Measurements from ENCODE around the gene BABAM2. TPM values are rescaled to one million over a fixed set of nuclear protein-coding genes. Genes with fewer than 3 reads are reported as not detected.

BABAM2 gene
- total RNA-seq, 1 experiment from 2014 or later, result 27.1 TPM

DNA sequence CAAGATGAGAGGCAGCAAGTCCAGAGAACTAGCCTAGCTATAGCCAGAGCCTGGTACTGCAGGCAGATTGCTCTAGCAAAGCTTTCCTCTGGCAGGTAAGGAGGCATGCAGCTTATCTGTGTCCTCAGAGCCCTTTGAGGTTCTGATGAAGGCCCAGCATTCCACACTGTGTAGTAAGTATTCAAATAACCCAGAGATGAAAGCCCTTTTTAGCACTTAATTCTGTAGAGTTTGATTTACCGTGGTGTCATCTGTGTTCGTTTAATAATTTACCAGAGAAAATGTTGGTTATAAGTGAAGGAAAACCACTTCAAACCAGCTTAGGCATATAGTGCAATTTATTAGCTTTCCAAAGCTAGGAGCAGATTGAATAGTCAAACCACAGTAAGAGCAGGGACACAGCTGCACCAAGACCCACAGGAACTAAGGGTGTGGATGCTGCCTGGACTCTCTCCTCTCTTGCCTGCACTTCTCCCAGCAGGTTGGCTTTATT, 226.6 kb downstream of the BABAM2 start:
- no peak overlapping the region for H4K5ac ChIP-seq (ENCODE audit: insufficient read length, low read depth, low read length)
- H4K91ac ChIP-seq (ENCODE audit: insufficient read length, low read depth, low read length), result no peak overlapping the region
- no peak overlapping the region for H2BK5ac ChIP-seq (ENCODE audit: insufficient read length, low read length)
- H3K14ac ChIP-seq (ENCODE audit: insufficient read depth, low read length), result no peak overlapping the region
- Mint-ChIP-seq H3K4me3 (no peak overlapping the region), H3K27ac (no peak overlapping the region), H3K27me3 (ENCODE audit: low read depth) (no peaks in the 10 kb centered on the region), H3K36me3 (ENCODE audit: insufficient read depth in 1 of 3, low read depth in 3 of 3) (no peaks in the 10 kb centered on the region), H3K9me3 (no peaks in the 10 kb centered on the region; a peak in 1 of 5 replicates), H3K4me1 (no peaks in the 10 kb centered on the region)
- no peak overlapping the region for H3K9ac ChIP-seq (ENCODE audit: extremely low read depth, insufficient read length, low read length)
- no peak overlapping the region for H3K18ac ChIP-seq (ENCODE audit: insufficient read length, low read depth, low read length)
- H3K79me2 ChIP-seq (ENCODE audit: insufficient read depth, low read length), result no peaks in the 10 kb centered on the region
- H3K56ac ChIP-seq (ENCODE audit: insufficient read length, low read depth, low read length), result no peak overlapping the region
- no CpG with 5 or more reads among the region's 2 CpGs for WGBS (ENCODE audit: extremely low coverage, insufficient read length, low lambda C conversion rate)
- no peaks in the 10 kb centered on the region for H3K9me3 ChIP-seq (ENCODE audit: control insufficient read depth, low read depth, low read length)
- no peak overlapping the region for H2BK120ac ChIP-seq (ENCODE audit: low read depth, low read length, poor library complexity, severe bottlenecking)
- H3K79me1 ChIP-seq (ENCODE audit: insufficient read depth, low read depth, low read length, poor library complexity, severe bottlenecking), result no peaks in the 10 kb centered on the region
- no peaks in the 10 kb centered on the region for H3K23me2 ChIP-seq (ENCODE audit: insufficient read length, low read depth, low read length, poor library complexity, severe bottlenecking)
- no peak overlapping the region for H3K27ac ChIP-seq (ENCODE audit: insufficient read length, low read depth, low read length)
- TF ChIP-seq, protein P1, sequence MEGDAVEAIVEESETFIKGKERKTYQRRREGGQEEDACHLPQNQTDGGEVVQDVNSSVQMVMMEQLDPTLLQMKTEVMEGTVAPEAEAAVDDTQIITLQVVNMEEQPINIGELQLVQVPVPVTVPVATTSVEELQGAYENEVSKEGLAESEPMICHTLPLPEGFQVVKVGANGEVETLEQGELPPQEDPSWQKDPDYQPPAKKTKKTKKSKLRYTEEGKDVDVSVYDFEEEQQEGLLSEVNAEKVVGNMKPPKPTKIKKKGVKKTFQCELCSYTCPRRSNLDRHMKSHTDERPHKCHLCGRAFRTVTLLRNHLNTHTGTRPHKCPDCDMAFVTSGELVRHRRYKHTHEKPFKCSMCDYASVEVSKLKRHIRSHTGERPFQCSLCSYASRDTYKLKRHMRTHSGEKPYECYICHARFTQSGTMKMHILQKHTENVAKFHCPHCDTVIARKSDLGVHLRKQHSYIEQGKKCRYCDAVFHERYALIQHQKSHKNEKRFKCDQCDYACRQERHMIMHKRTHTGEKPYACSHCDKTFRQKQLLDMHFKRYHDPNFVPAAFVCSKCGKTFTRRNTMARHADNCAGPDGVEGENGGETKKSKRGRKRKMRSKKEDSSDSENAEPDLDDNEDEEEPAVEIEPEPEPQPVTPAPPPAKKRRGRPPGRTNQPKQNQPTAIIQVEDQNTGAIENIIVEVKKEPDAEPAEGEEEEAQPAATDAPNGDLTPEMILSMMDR (conservative IDR thresholded peaks at IDR 0.05), result no peak
- H4K8ac ChIP-seq (replicated peaks; ENCODE audit: insufficient read length, low read depth, low read length), result no peak overlapping the region
- no peak overlapping the region for H3T11ph ChIP-seq (ENCODE audit: low read length)
- no peak overlapping the region for H3K23ac ChIP-seq (ENCODE audit: insufficient read length, low read depth, low read length)
- no peaks in the 10 kb centered on the region for H3K4me1 ChIP-seq (ENCODE audit: insufficient read depth, low read length)
- H2BK12ac ChIP-seq (ENCODE audit: insufficient read length, low read depth, low read length), result no peak overlapping the region
- H3K27me3 ChIP-seq (ENCODE audit: insufficient read depth, low read length), result no peaks in the 10 kb centered on the region
- no peak overlapping the region for H2BK15ac ChIP-seq (ENCODE audit: low read depth, low read length)
- H3K4me2 ChIP-seq (ENCODE audit: insufficient read depth, insufficient read length, low read length), result no peak overlapping the region
- H3K4ac ChIP-seq (ENCODE audit: low read depth, low read length), result no peak overlapping the region
- no peak for DNase-seq
- no peaks in the 10 kb centered on the region for H4K20me1 ChIP-seq (ENCODE audit: control insufficient read depth, insufficient read depth, insufficient read length)
- no peak overlapping the region for H2AFZ ChIP-seq (ENCODE audit: low read length)
- H2BK20ac ChIP-seq (ENCODE audit: low read depth, low read length, poor library complexity, severe bottlenecking), result no peak overlapping the region
- no peak overlapping the region for H2AK5ac ChIP-seq (ENCODE audit: insufficient read length, low read length)

All from H9 (cell line).